ENCODE results near the gene ERGIC3.
A peak's percentile ranks its signal among the peaks of the same experiment; 100 is the strongest.
"Not testable (repeated sequence)": the region's sequence is repeated elsewhere in the genome, so short reads cannot be mapped to it uniquely, and the experiment has no call there.

Gene ERGIC3

DNA sequence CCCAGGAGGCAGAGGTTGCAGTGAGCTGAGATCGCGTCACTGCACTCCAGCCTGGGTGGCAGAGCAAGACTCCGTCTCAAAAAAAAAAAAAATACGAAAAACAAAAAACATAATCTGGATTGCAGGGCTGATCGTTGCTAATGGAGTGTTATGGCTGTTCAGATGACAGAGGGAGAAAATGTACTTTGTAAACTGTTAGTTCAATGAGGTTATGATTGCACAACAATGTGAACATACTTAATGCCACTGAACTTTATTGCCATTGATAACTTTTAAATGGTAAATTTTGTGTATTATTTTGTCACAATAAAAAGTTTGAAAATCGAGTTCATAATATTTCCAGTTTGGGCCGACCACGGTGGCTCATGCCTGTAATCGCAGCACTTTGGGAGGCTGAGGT, 22.9 kb upstream of the ERGIC3 start:
- no peak for DNase-seq

DNA sequence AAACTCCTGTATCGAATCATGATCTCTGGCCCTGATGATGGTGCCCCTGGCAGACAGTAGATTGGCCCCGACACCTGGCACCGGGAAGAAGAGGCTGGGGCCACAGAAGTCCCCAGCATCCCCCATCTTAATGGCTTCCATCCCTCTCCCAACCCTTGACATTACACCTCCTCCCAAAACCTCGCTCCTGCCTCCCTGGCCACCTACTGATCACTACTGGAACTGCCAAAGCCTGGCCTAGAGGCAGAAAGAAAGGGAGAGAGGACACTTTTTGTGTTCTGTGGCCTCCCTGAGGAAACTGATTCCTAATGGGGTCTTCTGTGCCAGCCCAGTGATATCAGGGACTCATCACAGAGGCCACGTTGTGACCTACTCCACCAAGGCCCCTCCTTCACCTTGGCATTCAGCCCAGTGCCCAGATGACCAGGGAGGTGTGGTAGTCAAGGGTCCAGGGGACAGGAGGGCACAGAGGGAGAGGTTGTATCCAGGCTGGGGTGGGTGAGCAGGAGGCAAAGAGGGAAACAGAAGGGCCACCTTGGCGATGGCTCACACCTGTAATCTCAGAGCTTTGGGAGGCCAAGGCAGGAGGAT, 18.5 kb upstream of the ERGIC3 start:
- DNase-seq = peak; percentile 29

DNA sequence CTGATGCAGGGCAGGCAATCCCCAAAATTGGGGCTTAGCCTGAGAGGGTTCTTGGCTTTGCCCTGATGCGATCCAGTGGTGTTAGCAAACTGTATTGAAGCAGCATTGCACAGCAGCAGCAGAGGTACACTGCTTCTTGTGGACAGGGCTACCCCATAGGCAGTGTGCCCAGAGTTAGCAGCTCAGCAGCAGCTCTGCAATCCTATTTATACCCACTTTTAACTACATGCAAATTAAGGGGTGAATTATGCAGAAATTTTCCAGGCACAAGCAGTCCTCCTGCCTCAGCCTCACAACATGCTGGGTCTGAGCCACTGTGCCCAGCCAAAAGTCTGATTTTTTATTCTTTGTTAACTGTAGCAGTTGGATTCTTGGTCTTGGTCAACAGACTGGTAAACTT, 16.2 kb upstream of the ERGIC3 start:
- no peak for DNase-seq

DNA sequence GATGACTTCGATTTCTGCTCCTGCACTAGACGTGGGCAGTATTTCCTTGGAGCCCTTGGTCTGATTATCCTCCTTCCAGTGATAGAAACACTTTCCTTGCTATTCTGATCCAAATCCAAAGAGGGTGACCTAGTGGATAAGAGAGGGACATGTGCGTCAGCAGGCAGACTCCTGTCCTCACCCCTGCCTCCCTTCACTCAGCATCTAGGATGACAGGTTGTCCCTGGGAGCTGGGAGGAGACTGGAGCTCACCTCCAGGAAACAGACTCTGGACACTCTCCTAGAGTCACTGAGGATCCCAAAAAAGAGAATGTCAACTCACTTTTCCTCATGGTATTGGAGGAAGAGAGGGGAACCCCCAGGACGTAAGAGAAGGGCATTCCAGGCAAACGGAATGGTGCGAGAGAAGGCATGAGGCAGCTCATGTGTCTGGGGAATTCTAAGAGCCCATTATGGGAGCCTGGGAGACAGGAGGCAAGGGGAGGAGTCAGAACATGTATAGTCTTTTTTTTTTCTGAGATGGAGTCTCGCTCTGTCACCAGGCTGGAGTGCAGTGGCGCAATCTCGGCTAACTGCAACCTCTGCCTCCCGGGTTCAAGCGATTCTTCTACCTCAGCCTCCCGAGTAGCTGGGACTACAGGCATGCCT, 14.6 kb upstream of the ERGIC3 start:
- peak; percentile 13 for DNase-seq

GRCh38 chr20:35529552-35529951, 12.3 kb upstream of the ERGIC3 start, which contains the start of gene C20orf173:
C20orf173 (minus strand) TSS chr20:35529652; CDS start chr20:35529373, 279 bp downstream.
- no peak for DNase-seq

- peak; percentile 96 for DNase-seq
Measured at GRCh38 chr20:35539756-35540212, 2.1 kb upstream of the ERGIC3 start.

GRCh38 chr20:35541118-35541782, 628 bp upstream of the ERGIC3 start:
- DNase-seq = peak; percentile 21

GRCh38 chr20:35542990-35543389, 1.1 kb downstream of the ERGIC3 start:
- no peak for DNase-seq

DNA sequence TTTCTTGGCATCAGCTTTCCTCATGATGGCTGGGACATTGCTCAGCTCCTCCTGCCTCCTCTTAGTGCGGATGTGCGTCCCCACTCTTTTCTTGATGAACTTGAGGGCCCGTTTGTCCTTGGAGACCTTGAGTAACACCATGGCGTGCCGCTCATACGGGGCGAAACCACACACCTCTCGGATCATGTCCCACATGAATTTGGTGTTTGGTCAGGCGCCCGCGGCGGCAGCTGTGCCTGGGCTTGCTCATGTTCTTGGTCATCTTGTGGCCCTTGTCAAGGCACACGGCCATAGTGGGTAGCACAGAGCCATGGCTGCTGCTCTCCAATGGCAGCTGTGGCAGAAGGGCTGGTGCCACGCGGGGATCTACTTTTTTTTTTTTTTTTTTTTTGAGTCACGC, 2.6 kb downstream of the ERGIC3 start:
- DNase-seq = no peak

DNA sequence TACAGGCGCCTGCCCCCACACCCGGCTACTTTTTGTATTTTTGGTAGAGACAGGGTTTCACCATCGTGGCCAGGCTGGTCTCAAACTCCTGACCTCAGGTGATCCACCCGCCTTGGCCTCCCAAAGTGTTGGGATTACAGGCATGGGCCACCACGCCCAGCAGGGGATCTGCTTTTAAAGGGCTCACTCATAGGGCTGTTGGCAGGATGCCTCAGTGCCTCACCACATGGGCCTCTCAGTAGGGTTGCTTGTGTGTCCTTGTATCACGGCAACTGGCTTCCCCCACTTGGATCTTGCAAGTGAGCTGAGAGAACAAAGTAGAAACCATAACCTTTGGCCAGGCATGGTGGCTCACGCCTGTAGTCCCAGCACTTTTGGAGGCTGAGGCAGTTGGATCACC, 3.1 kb downstream of the ERGIC3 start:
- peak; percentile 50 for DNase-seq

GRCh38 chr20:35546127-35546526, 4.2 kb downstream of the ERGIC3 start:
- DNase-seq = no peak

GRCh38 chr20:35547329-35547728, 5.5 kb downstream of the ERGIC3 start:
- DNase-seq = no peak

GRCh38 chr20:35551503-35551902, 9.6 kb downstream of the ERGIC3 start:
- DNase-seq = no peak

GRCh38 chr20:35552914-35553313, 11.0 kb downstream of the ERGIC3 start:
- DNase-seq = no peak

- not testable (repeated sequence) for DNase-seq
Measured at GRCh38 chr20:35555461-35555860, 13.6 kb downstream of the ERGIC3 start.

DNA sequence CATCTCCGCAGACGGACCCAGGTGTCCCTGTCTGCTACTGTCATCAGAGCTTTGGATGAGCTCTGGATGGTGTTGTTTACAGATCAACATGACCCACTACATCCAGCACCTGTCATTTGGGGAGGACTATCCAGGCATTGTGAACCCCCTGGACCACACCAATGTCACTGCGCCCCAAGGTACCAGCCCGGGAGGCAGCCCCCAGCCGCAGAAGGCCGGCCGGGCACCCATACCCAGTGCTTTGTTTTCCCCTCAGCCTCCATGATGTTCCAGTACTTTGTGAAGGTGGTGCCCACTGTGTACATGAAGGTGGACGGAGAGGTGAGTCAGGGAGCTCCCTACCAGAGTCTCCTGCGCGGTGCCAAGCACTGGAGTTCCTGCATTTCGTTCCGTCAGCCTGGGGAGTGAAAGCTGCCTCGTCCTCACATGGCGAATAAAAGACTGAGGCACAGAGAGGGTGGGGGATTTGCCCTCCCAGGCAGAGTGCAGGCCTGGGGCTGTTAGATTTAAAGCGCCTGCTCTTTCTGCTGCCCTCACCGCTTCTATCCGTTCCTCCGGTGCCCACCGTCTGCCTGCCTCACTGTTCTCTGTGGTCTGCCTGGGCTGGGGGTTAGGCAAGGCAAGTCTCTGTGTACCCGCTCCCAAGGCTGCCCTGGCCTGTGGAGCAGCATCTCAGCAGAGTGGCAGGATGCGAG, 14.2 kb downstream of the ERGIC3 start:
- DNase-seq = no peak

DNA sequence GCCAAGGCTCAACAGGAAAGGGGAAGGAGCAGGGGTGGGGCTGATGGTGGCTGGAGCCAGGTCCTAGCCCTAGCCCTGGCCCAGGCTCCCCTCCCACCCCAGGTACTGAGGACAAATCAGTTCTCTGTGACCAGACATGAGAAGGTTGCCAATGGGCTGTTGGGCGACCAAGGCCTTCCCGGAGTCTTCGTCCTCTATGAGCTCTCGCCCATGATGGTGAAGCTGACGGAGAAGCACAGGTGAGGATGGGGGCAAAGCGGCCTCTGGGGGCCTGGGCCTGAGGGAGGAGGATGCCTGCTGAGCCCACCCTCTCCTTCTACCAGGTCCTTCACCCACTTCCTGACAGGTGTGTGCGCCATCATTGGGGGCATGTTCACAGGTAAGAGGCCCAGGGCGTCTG, 15.0 kb downstream of the ERGIC3 start:
- no peak for DNase-seq

DNA sequence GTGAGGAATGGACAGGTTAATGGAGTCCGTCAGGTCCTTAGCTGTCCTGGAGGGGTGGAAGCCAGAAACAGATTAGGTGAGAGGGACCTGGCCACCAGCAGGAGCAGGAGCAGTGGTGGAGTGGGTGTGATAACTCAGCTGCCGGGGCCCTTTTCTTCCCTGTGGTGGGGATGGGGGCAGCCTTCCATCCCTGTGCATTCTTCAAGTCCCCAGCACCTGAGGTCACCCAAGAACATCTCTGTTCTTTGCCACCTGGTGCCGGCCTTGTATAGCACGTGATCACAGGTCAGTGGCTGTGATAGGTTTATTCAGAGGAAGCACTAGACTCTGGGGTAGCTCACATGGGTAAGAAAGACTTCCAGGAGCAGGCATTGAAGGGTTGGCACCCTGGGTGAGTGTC, 16.6 kb downstream of the ERGIC3 start:
- DNase-seq = no peak

GRCh38 chr20:35559042-35559693, 17.3 kb downstream of the ERGIC3 start:
- DNase-seq = no peak

DNA sequence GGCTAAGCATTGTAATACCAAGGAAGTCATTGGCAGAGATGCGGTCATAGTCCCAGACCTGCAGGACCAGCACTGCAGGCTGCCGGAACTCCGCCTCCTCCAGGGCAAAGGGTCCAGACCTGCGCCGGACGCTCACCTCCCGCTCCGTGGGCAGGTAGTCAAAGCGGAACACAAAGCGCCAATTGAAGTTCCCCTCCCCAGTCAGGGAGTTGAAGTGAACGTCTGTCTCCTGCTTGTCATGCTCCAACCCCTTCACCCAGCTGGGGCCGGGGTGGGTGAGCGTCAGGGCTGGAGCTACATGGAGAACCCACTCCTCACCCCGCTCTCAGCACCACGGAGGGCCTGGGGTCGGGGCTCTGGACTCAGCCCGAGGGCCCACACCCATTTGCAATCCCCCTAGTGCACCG, 18.2 kb downstream of the ERGIC3 start:
- DNase-seq = no peak

GRCh38 chr20:35560541-35560940, 18.7 kb downstream of the ERGIC3 start:
- no peak for DNase-seq

DNA sequence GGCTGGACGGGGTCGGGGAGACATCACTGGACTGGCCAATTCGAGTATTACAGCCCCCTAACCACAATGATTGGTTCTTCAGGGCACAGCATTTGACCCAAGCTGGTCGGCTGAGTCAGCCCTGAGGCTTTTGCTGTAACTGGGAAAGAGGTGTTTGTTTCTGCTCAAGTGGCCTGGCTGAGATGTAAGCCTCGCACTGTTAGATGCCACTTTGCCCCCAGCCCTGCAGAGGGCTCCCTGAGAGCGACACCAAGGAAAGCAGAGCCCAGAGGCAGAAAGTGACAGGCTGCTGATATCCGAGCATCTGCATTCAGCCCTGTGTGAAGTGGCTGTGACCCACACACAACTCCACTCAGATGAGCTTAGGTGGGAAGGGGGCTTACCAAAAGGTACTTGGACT, 19.4 kb downstream of the ERGIC3 start:
- peak; percentile 60 for DNase-seq

DNA sequence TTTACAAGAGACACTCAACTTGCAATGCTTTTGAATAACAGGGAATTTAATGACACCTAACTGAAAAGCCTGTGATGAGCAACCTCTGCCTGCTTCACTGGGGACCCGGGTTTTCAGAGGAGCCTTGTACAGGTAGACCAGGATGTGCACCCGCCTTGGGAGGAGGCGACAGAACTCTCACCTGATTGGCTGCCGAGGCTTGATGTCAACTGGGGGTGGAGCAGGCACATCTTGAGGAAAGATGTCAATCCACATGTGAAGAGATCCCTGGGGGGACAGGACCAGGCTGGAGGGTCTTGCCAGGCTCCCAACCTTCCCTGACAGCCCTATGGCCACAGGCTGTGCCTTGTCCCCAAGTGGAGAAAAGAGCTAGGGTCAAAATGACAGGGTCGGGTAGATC, 19.8 kb downstream of the ERGIC3 start:
- DNase-seq = peak; percentile 30
